ENCODE results near the gene ZNF554. TPM values are rescaled to one million over a fixed set of nuclear protein-coding genes. Genes with fewer than 3 reads are reported as not detected.

ZNF554 gene
- total RNA-seq, 1 donor from 2014 or later = 12.6 TPM

DNA sequence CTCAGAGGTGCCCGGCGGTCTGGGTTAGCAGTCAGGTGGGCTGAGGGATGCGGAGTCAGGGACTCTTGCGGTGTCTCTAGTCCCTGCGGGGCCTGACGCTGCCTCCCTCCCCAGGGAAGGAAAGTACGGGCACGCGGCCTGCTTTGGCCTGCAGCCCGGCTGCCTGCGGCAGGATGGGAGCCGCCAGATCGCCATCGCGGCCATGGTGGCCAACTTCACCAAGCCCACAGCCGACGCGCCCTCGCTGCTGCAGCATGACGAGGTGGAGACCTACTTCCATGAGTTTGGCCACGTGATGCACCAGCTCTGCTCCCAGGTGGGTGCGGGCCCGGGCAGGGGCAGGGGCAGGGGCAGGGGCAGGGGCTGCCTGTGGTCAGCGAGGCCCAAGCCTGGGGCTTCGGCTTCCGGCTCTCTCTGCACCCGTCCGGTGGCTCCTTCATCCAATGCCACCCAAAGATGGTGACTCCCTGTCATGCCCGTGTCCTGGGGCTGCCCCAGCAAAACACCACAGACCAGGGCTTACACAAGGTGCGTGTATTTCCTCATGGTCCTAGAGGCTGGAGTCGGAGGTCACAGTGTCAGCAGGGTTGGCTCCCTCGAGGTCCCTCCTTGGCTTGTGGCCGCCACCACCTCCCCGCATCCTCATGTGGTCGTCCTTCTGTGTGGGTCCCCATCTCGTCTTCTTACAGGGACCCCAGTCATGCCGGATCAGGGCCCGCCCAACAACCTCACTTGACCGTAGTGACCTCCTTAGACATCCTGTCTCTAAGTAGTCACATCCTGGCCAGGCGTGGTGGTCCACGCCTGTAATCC lies 11.3 kb upstream of the ZNF554 start:
- TF ChIP-seq, protein P1, sequence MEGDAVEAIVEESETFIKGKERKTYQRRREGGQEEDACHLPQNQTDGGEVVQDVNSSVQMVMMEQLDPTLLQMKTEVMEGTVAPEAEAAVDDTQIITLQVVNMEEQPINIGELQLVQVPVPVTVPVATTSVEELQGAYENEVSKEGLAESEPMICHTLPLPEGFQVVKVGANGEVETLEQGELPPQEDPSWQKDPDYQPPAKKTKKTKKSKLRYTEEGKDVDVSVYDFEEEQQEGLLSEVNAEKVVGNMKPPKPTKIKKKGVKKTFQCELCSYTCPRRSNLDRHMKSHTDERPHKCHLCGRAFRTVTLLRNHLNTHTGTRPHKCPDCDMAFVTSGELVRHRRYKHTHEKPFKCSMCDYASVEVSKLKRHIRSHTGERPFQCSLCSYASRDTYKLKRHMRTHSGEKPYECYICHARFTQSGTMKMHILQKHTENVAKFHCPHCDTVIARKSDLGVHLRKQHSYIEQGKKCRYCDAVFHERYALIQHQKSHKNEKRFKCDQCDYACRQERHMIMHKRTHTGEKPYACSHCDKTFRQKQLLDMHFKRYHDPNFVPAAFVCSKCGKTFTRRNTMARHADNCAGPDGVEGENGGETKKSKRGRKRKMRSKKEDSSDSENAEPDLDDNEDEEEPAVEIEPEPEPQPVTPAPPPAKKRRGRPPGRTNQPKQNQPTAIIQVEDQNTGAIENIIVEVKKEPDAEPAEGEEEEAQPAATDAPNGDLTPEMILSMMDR (IDR thresholded peaks at IDR 0.05; ENCODE audit: unreplicated experiment) = no peak
- Mint-ChIP-seq H3K9me3 (no peaks in the 10 kb centered on the region), H3K27me3 (ENCODE audit: low read depth) (no peaks in the 10 kb centered on the region), H3K4me3 (no peak overlapping the region), H3K27ac (no peak overlapping the region), H3K36me3 (peaks cover 10% of the 10 kb centered on the region), H3K4me1 (no peaks in the 10 kb centered on the region)
- DNase-seq (ENCODE audit: low spot score in 2 of 2, unreplicated experiment in 2 of 2) = no peak

DNA sequence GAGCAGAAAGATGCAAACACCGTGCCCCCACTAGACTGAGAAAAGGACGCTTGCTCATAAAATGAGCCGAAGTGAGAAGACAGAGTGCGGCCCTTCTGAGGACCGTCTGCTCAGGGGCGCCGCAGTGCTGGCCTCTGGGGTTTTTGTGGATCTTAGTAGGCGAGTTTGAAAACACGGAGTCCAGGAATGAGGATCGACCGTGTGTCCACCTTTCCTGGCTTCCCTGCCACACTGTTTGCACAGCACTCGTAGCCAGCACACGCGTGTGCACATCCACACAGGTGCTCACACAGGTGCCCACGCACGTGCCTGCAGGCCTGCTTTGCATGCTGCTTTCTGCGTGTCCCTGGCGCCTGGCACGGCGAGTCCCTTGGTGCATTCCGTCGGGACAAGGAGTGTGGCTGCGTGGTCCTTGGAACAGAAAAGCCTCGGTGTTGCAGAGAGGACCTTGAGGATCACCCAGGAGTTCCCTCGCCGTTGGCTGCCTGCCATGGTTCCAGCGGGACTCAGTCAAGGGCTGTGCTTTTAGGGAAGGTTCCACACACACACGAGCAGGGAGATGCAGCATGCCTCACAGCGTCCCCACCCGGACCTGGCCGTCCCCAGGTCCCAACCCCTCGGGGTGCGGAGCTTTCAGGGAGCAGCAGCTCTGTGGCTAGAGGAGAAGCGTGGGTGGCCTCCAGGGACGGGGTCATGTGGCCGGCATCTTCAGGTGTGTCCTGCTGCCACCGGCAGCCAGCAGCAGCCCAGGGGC lies 10.1 kb upstream of the ZNF554 start:
- H3K27me3 Mint-ChIP-seq (ENCODE audit: low read depth) = no peaks in the 10 kb centered on the region
- H3K4me3 Mint-ChIP-seq = no peak overlapping the region
- no peak overlapping the region for H3K27ac Mint-ChIP-seq
- DNase-seq (ENCODE audit: low spot score in 2 of 2, unreplicated experiment in 2 of 2) = no peak
- TF ChIP-seq, protein P1 (IDR thresholded peaks at IDR 0.05; ENCODE audit: unreplicated experiment) = no peak
- no peaks in the 10 kb centered on the region for H3K4me1 Mint-ChIP-seq
- H3K36me3 Mint-ChIP-seq = peaks cover 10% of the 10 kb centered on the region
- no peaks in the 10 kb centered on the region for H3K9me3 Mint-ChIP-seq

DNA sequence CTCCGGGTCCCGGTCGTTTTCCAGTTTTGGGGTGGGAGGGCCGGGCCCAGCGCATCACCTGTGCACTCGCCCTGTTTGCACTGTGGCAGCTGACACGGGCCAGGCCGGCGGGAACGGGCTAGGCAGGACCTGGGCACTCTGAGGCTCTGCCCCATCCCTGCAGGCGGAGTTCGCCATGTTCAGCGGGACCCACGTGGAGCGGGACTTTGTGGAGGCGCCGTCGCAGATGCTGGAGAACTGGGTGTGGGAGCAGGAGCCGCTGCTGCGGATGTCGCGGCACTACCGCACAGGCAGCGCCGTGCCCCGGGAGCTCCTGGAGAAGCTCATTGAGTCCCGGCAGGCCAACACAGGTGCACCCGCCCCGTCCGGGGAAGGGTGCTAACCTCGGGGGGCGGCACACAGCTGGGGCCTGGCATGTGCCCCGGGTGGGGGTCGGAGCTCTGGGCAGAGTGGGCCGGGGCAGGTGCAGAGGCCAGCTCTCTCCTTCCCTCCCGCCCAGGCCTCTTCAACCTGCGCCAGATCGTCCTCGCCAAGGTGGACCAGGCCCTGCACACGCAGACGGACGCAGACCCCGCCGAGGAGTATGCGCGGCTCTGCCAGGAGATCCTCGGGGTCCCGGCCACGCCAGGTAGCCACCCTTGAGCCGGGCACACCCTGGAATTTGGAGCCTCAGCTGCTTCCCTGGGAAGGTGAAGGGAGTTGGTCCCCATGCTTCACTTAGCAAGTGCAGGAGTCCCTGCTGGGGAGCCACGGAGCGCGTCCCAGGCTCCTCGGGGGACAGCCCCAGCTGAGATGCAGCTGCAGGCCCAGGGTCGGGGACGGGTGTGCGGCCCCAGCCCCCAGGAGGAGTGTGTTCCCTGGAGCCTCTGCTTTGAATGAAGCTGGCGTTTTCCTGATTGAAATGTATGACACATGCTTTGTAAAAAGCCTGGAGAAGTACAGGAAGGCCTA lies 9.3 kb upstream of the ZNF554 start:
- H3K4me3 Mint-ChIP-seq = no peak overlapping the region
- H3K36me3 Mint-ChIP-seq = peaks cover 9% of the 10 kb centered on the region
- no peaks in the 10 kb centered on the region for H3K9me3 Mint-ChIP-seq
- TF ChIP-seq, protein P1 (IDR thresholded peaks at IDR 0.05; ENCODE audit: unreplicated experiment) = no peak
- DNase-seq (ENCODE audit: low spot score in 2 of 2, unreplicated experiment in 2 of 2) = no peak
- no peaks in the 10 kb centered on the region for H3K4me1 Mint-ChIP-seq
- no peak overlapping the region for H3K27ac Mint-ChIP-seq
- no peaks in the 10 kb centered on the region for H3K27me3 Mint-ChIP-seq (ENCODE audit: low read depth)

DNA sequence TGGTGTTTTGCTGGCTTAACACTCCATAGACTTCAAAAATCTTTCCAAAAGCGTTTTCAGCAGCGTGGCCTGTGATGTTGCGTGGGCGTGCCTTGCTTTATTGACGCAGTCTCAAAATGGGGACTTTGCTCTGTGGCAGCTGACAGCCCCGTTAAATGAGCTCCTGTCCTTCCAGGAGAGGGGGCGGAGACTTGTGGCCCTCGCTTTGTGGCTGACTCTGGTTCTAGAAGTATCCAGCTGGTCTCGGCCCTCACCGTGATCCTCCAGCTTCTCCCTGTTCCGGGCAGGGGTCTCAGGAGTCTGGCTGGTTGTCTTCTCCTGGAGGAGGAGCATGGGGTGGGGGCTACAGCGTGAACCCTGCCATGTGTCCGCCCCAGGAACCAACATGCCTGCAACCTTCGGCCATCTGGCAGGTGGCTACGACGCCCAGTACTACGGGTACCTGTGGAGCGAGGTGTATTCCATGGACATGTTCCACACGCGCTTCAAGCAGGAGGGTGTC lies 8.4 kb upstream of the ZNF554 start:
- DNase-seq (ENCODE audit: low spot score in 2 of 2, unreplicated experiment in 2 of 2) = no peak
- TF ChIP-seq, protein P1 (IDR thresholded peaks at IDR 0.05; ENCODE audit: unreplicated experiment) = no peak
- Mint-ChIP-seq H3K27me3 (ENCODE audit: low read depth) (no peaks in the 10 kb centered on the region), H3K27ac (no peak overlapping the region), H3K9me3 (no peaks in the 10 kb centered on the region), H3K4me1 (no peaks in the 10 kb centered on the region), H3K4me3 (no peak overlapping the region), H3K36me3 (peaks cover 7% of the 10 kb centered on the region)

DNA sequence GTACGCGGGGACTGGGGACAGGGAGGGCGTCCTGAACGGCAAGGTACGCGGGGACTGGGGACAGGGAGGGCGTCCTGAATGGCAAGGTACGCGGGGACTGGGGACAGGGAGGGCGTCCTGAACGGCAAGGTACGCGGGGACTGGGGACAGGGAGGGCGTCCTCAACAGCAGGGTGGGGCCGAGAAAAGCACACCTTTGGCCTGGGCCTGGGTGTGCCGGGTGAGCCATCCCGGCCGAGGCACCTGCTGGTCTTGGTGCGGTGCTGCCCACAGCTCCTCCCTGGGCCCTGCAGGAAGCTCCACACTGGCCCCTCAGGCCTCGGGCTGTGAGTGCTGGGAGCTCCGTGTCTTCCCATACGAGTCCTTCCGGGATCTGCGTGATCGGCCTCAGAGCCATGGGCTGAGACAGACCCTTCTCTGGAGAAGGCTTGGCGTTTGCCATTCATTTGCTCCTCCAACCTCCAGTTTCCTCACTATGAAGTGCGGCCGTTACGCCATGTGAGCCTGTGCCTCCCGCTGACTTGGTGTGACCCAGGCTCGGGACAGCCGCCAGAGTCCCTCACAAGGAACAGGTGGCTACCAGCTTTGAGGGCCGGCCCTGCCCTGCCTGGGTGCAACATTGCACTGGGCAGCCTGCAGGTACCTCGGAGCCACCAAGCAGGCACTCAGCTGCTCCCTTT lies 7.8 kb upstream of the ZNF554 start:
- TF ChIP-seq, protein P1 (IDR thresholded peaks at IDR 0.05; ENCODE audit: unreplicated experiment) = no peak
- H3K4me3 Mint-ChIP-seq = no peak overlapping the region
- DNase-seq (ENCODE audit: low spot score in 2 of 2, unreplicated experiment in 2 of 2) = no peak
- no peaks in the 10 kb centered on the region for H3K27me3 Mint-ChIP-seq (ENCODE audit: low read depth)
- H3K36me3 Mint-ChIP-seq = peaks cover 7% of the 10 kb centered on the region
- no peaks in the 10 kb centered on the region for H3K9me3 Mint-ChIP-seq
- H3K4me1 Mint-ChIP-seq = no peaks in the 10 kb centered on the region
- no peak overlapping the region for H3K27ac Mint-ChIP-seq
